Smooth muscle cell (in vitro differentiated cells): ENCODE results near the gene ASTL. TPM values are rescaled to one million over a fixed set of nuclear protein-coding genes. Genes with fewer than 3 reads are reported as not detected.
"Not testable (repeated sequence)": the region's sequence is repeated elsewhere in the genome, so short reads cannot be mapped to it uniquely, and the experiment has no call there.

ENCODE experiments used
- DNase-seq: peaks from one replicate; lab custom pipeline; 2025; ENCODE audit not compliant: unreplicated experiment; lab: John Stamatoyannopoulos, UW
- H2AFZ ChIP-seq: fragments of 200-600 bp; sonication (generic); 2 replicates; pipeline ENCODE4 v1.6.0; 2016; ENCODE audit warnings: antibody characterized with exemption, low read depth, mild to moderate bottlenecking
- H3F3A ChIP-seq: fragments of 200-600 bp; sonication (generic); 2 replicates; pipeline ENCODE4 v1.6.0; 2017; ENCODE audit warnings: antibody characterized with exemption, low read depth
- H3K27ac ChIP-seq: fragments of 200-600 bp; sonication (generic); 2 replicates; pipeline ENCODE4 v1.5.1; 2016; ENCODE audit warnings: low read depth, mild to moderate bottlenecking
- H3K27me3 ChIP-seq: fragments of 200-600 bp; sonication (generic); 2 replicates; pipeline ENCODE4 v1.6.1; 2016; ENCODE audit warnings: low read depth, mild to moderate bottlenecking
- H3K36me3 ChIP-seq: fragments of 200-600 bp; sonication (generic); 2 replicates; pipeline ENCODE4 v1.5.1; 2016; ENCODE audit warnings: low read depth
- H3K4me1 ChIP-seq: fragments of 200-600 bp; sonication (generic); 2 replicates; pipeline ENCODE4 v1.5.1; 2016; ENCODE audit warnings: low read depth
- H3K4me2 ChIP-seq: fragments of 200-600 bp; sonication (generic); 2 replicates; pipeline ENCODE4 v1.6.0; 2016; ENCODE audit warnings: mild to moderate bottlenecking
- H3K4me3 ChIP-seq: fragments of 200-600 bp; sonication (generic); 2 replicates; pipeline ENCODE4 v1.5.1; 2016; ENCODE audit warnings: mild to moderate bottlenecking
- H3K79me2 ChIP-seq: fragments of 200-600 bp; sonication (generic); 2 replicates; pipeline ENCODE4 v1.6.0; 2016; ENCODE audit warnings: low read depth, mild to moderate bottlenecking
- H3K9ac ChIP-seq: fragments of 200-600 bp; sonication (generic); 2 replicates; pipeline ENCODE4 v1.6.0; 2016; ENCODE audit warnings: low read depth
- H3K9me3 ChIP-seq: fragments of 200-600 bp; sonication (generic); replicated peaks from 2 replicates; pipeline ENCODE4 v1.5.1; 2016; ENCODE audit warnings: low read depth
- H4K20me1 ChIP-seq: fragments of 200-600 bp; sonication (generic); 2 replicates; pipeline ENCODE4 v1.6.0; 2016; ENCODE audit warnings: low read depth
- CTCF ChIP-seq: fragments of 200-600 bp; sonication (generic); IDR thresholded peaks from 2 replicates; pipeline ENCODE4 v1.5.1; 2017; ENCODE audit warnings: borderline replicate concordance, mild to moderate bottlenecking, antibody characterized with exemption; ENCODE audit not compliant: insufficient read depth, poor library complexity, severe bottlenecking
- WGBS: methylation state at CpG from one replicate; pipeline ENCODE4 v1.1.7; 2016; ENCODE audit warnings: low lambda C conversion rate; 5-methylcytosine and 5-hydroxymethylcytosine counted together
- polyA plus RNA-seq: library from polyadenylated mRNA; unstranded; fragments of >200 nt; fragmentation: Nextera tagmentation; extraction: Ambion mirVana; gene quantifications from 2 replicates; pipeline ENCODE4 v1.2.1, GENCODE V29; 2016
- total RNA-seq: library from RNA; depleted of rRNA; stranded (reverse); fragments of >200 nt; gene quantifications from 2 replicates; pipeline ENCODE4 v1.2.3, GENCODE V29; 2014

ASTL gene
- total and polyA plus RNA-seq, 2 experiments from 2014 or later, result 0.40 TPM; not detected in 1

- Histone ChIP-seq H3K9me3 (no peaks in the 10 kb centered on the region), H4K20me1 (no peaks in the 10 kb centered on the region), H2AFZ (no peak overlapping the region), H3K27ac (no peak overlapping the region), H3K27me3 (no peaks in the 10 kb centered on the region), H3K36me3 (no peaks in the 10 kb centered on the region), H3K4me1 (no peaks in the 10 kb centered on the region), H3K4me3 (no peak overlapping the region), H3K4me2 (no peak overlapping the region), H3F3A (no peaks in the 10 kb centered on the region), H3K79me2 (no peaks in the 10 kb centered on the region), H3K9ac (no peak overlapping the region)
- TF ChIP-seq CTCF, result no peak
- WGBS, result 72% methylated on average over 13 of the region's 13 CpGs
- no peak for DNase-seq
Observed at GRCh38 chr2:96163768-96164429, 25.6 kb upstream of the ASTL start.

GRCh38 chr2:96163415-96163767, 25.1 kb upstream of the ASTL start:
- no peak for TF ChIP-seq CTCF
- H3K4me1 ChIP-seq, result no peaks in the 10 kb centered on the region
- no peaks in the 10 kb centered on the region for H3K36me3 ChIP-seq
- H3K27me3 ChIP-seq, result no peaks in the 10 kb centered on the region
- no peak for DNase-seq
- H2AFZ ChIP-seq, result no peak overlapping the region
- no peak overlapping the region for H3K4me3 ChIP-seq
- H3F3A ChIP-seq, result no peaks in the 10 kb centered on the region
- H3K79me2 ChIP-seq, result no peaks in the 10 kb centered on the region
- no peaks in the 10 kb centered on the region for H4K20me1 ChIP-seq
- no peak overlapping the region for H3K9ac ChIP-seq
- WGBS, result 94% methylated on average over 5 of the region's 5 CpGs
- no peaks in the 10 kb centered on the region for H3K9me3 ChIP-seq
- H3K4me2 ChIP-seq, result no peak overlapping the region
- H3K27ac ChIP-seq, result no peak overlapping the region

GRCh38 chr2:96161898-96162297, 23.6 kb upstream of the ASTL start:
- H3K4me3 ChIP-seq, result no peak overlapping the region
- H3K9ac ChIP-seq, result no peak overlapping the region
- H2AFZ ChIP-seq, result no peak overlapping the region
- H3K27me3 ChIP-seq, result no peaks in the 10 kb centered on the region
- no peak overlapping the region for H3K4me2 ChIP-seq
- H4K20me1 ChIP-seq, result no peaks in the 10 kb centered on the region
- H3K36me3 ChIP-seq, result no peaks in the 10 kb centered on the region
- no peaks in the 10 kb centered on the region for H3K79me2 ChIP-seq
- no peak overlapping the region for H3K27ac ChIP-seq
- DNase-seq, result no peak
- WGBS, result 71% methylated on average over 5 of the region's 5 CpGs
- H3K4me1 ChIP-seq, result no peaks in the 10 kb centered on the region
- H3K9me3 ChIP-seq, result no peaks in the 10 kb centered on the region
- TF ChIP-seq CTCF, result no peak
- H3F3A ChIP-seq, result no peaks in the 10 kb centered on the region

GRCh38 chr2:96160366-96160765, 22.1 kb upstream of the ASTL start:
- not testable (repeated sequence) for DNase-seq, H3F3A ChIP-seq, H3K4me1 ChIP-seq, H2AFZ ChIP-seq, H3K36me3 ChIP-seq, H3K27ac ChIP-seq, H3K79me2 ChIP-seq, H3K9me3 ChIP-seq, H3K4me2 ChIP-seq, H3K27me3 ChIP-seq, H3K9ac ChIP-seq, H3K4me3 ChIP-seq, H4K20me1 ChIP-seq
- 96% methylated on average over 5 of the region's 5 CpGs for WGBS
